Measurements from ENCODE around the gene DSE.

DNA sequence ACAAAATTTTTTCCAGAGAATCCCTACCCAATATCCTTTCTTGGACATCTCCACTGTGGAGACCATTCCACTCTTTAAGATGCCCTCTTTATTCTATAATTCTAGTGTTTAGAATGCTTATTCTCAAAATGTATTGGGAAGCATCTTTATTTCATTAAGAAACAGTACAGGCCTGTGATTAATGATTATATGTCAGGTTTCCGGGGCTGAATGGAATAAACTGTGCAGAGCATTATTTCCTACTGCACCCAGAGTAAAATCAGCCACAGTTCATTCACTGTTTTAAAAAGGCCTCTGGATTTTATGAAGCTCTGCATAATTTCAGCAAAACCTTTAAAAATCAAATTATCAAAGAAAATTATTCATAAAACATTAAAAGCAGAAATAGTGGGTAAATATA lies 42.6 kb downstream of the DSE start:
- no peak for TF ChIP-seq POLR2A (IDR thresholded peaks at IDR 0.05; ENCODE audit: low read depth, low read length)
- no peak for TF ChIP-seq POLR2AphosphoS5 (IDR thresholded peaks at IDR 0.05; ENCODE audit: low read depth, low read length)
- TF ChIP-seq TAF1 (IDR thresholded peaks at IDR 0.05; ENCODE audit: low read depth, low read length) = no peak
- TF ChIP-seq SPI1 (IDR thresholded peaks at IDR 0.05; ENCODE audit: low read depth, low read length) = no peak
- no peak for TF ChIP-seq PAX5 (IDR thresholded peaks at IDR 0.05; ENCODE audit: insufficient read depth, low read length, severe bottlenecking)
